HG03378 (cell line): ENCODE data around the gene HDAC11.

ENCODE experiments used
- ATAC-seq: cut with Tn5 transposase; IDR thresholded peaks from one replicate; pipeline ENCODE4 v1.9.1; 2021; ENCODE audit warnings: mild to moderate bottlenecking, moderate library complexity; ENCODE audit not compliant: unreplicated experiment

Gene HDAC11

GRCh38 chr3:13540297-13540995, 60.3 kb downstream of the HDAC11 start:
- ATAC-seq = no peak

- no peak for ATAC-seq
Observed at GRCh38 chr3:13541691-13542090, 61.6 kb downstream of the HDAC11 start.

- no peak for ATAC-seq
Observed at GRCh38 chr3:13542142-13542541, 62.0 kb downstream of the HDAC11 start.

GRCh38 chr3:13543253-13543652, 63.1 kb downstream of the HDAC11 start:
- ATAC-seq = no peak

GRCh38 chr3:13544293-13544831, 64.3 kb downstream of the HDAC11 start:
- no peak for ATAC-seq

GRCh38 chr3:13544951-13545651, 65.0 kb downstream of the HDAC11 start:
- ATAC-seq = no peak

GRCh38 chr3:13545952-13546454, 65.9 kb downstream of the HDAC11 start:
- ATAC-seq = no peak

- no peak for ATAC-seq
Observed at GRCh38 chr3:13546667-13547171, 66.6 kb downstream of the HDAC11 start.

GRCh38 chr3:13547591-13548371, 67.7 kb downstream of the HDAC11 start:
- no peak for ATAC-seq

- no peak for ATAC-seq
Observed at GRCh38 chr3:13548696-13549622, 68.9 kb downstream of the HDAC11 start, which contains the start of gene FBLN2. Gene FBLN2 (plus strand): TSS chr3:13549125. CDS start chr3:13570356, 21,231 bp downstream.

- ATAC-seq = no peak
Observed at GRCh38 chr3:13549623-13550422, 69.7 kb downstream of the HDAC11 start.

- ATAC-seq = no peak
Observed at GRCh38 chr3:13550423-13550690, 70.3 kb downstream of the HDAC11 start.

- ATAC-seq = no peak
Observed at GRCh38 chr3:13550791-13551360, 70.8 kb downstream of the HDAC11 start.

- no peak for ATAC-seq
Observed at GRCh38 chr3:13552857-13553652, 72.9 kb downstream of the HDAC11 start.

GRCh38 chr3:13553686-13554085, 73.6 kb downstream of the HDAC11 start:
- ATAC-seq = no peak

- ATAC-seq = no peak
Observed at GRCh38 chr3:13555753-13556152, 75.6 kb downstream of the HDAC11 start.
